OCI-LY3 (cell line): ENCODE data around the gene UBE2E2.

ENCODE experiments used
- H2AFZ ChIP-seq: fragments of 200-600, 300-600 bp; shearing (Covaris generic); 2 replicates; pipeline ENCODE4 v1.6.0; 2014; ENCODE audit warnings: antibody characterized with exemption, low read depth, low read length
- H3K27ac ChIP-seq: fragments of 200-600, 300-600 bp; sonication (generic); 2 replicates; pipeline ENCODE4 v1.5.1; 2014; ENCODE audit warnings: mild to moderate bottlenecking, low read length, moderate library complexity, mixed read lengths
- H3K27me3 ChIP-seq: fragments of 200-600, 300-600 bp; sonication (generic); 2 replicates; pipeline ENCODE4 v1.6.1; 2014; ENCODE audit warnings: low read depth, low read length, mixed read lengths
- H3K36me3 ChIP-seq: fragments of 200-600, 300-600 bp; sonication (generic); replicated peaks from 2 replicates; pipeline ENCODE3; 2014; ENCODE audit warnings: low read depth, low read length, mixed read lengths
- H3K4me1 ChIP-seq: fragments of 300-600, 200-600 bp; sonication (generic); 2 replicates; pipeline ENCODE4 v1.6.1; 2014; ENCODE audit warnings: low read length, mixed read lengths
- H3K4me2 ChIP-seq: fragments of 200-600, 300-600 bp; sonication (generic); 2 replicates; pipeline ENCODE4 v1.6.1; 2014; ENCODE audit warnings: low read length, mixed read lengths
- H3K4me3 ChIP-seq: fragments of 300-600, 200-600 bp; sonication (generic); 2 replicates; pipeline ENCODE4 v1.5.1; 2014; ENCODE audit warnings: antibody characterized with exemption, mild to moderate bottlenecking, low read length, moderate library complexity
- H3K79me2 ChIP-seq: fragments of 300-600, 200-600 bp; shearing (Covaris generic); 2 replicates; pipeline ENCODE4 v1.6.1; 2014; ENCODE audit warnings: mild to moderate bottlenecking, low read length, mixed read lengths
- H3K9ac ChIP-seq: fragments of 300-600, 200-600 bp; shearing (Covaris generic); 2 replicates; pipeline ENCODE4 v1.6.0; 2014; ENCODE audit warnings: mild to moderate bottlenecking, low read length, moderate library complexity
- H3K9me3 ChIP-seq: fragments of 200-600, 300-600 bp; shearing (Covaris generic); 2 replicates; pipeline ENCODE4 v1.6.1; 2014; ENCODE audit warnings: low read length, mixed read lengths; ENCODE audit not compliant: insufficient read depth
- H4K20me1 ChIP-seq: fragments of 200-600, 300-600 bp; sonication (generic); 2 replicates; pipeline ENCODE4 v1.6.1; 2016; ENCODE audit warnings: low read length, mixed read lengths; ENCODE audit not compliant: insufficient read depth
- EZH2phosphoT487 ChIP-seq: fragments of 200-600 bp; shearing (Covaris generic); IDR thresholded peaks from 2 replicates; pipeline ENCODE4 v1.6.1; 2018; ENCODE audit warnings: antibody characterized with exemption, mixed run types, low read depth
- TF ChIP-seq, protein P1 (sequence below): fragments of 200-600, 300-600 bp; sonication (generic); IDR thresholded peaks from 2 replicates; pipeline ENCODE4 v1.5.1; 2014; ENCODE audit warnings: antibody characterized with exemption, low read length, low read depth

UBE2E2 gene

GRCh38 chr3:23550402-23550801, 347.3 kb downstream of the UBE2E2 start:
- Histone ChIP-seq H3K4me2 (peak overlapping the region; percentile 62), H3K27ac (no peak overlapping the region), H3K27me3 (no peaks in the 10 kb centered on the region), H3K9me3 (no peaks in the 10 kb centered on the region), H3K4me1 (peaks cover 39% of the 10 kb centered on the region), H3K36me3 (no peaks in the 10 kb centered on the region), H4K20me1 (peaks cover 8% of the 10 kb centered on the region; the same call in 1 of the 2 replicates), H2AFZ (no peak overlapping the region), H3K4me3 (0 out of 2 replicates have a peak overlapping the region, but pooled peaks have one; percentile 20), H3K9ac (no peak overlapping the region), H3K79me2 (no peaks in the 10 kb centered on the region)
- TF ChIP-seq EZH2phosphoT487 = no peak
- TF ChIP-seq, protein P1, sequence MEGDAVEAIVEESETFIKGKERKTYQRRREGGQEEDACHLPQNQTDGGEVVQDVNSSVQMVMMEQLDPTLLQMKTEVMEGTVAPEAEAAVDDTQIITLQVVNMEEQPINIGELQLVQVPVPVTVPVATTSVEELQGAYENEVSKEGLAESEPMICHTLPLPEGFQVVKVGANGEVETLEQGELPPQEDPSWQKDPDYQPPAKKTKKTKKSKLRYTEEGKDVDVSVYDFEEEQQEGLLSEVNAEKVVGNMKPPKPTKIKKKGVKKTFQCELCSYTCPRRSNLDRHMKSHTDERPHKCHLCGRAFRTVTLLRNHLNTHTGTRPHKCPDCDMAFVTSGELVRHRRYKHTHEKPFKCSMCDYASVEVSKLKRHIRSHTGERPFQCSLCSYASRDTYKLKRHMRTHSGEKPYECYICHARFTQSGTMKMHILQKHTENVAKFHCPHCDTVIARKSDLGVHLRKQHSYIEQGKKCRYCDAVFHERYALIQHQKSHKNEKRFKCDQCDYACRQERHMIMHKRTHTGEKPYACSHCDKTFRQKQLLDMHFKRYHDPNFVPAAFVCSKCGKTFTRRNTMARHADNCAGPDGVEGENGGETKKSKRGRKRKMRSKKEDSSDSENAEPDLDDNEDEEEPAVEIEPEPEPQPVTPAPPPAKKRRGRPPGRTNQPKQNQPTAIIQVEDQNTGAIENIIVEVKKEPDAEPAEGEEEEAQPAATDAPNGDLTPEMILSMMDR = no peak

- Histone ChIP-seq H3K4me1 (peaks cover 39% of the 10 kb centered on the region), H3K79me2 (no peaks in the 10 kb centered on the region), H2AFZ (no peak overlapping the region), H3K4me3 (no peak overlapping the region), H3K9me3 (no peaks in the 10 kb centered on the region), H4K20me1 (peaks cover 8% of the 10 kb centered on the region; the same call in 1 of the 2 replicates), H3K27me3 (no peaks in the 10 kb centered on the region), H3K36me3 (no peaks in the 10 kb centered on the region), H3K4me2 (no peak overlapping the region), H3K9ac (no peak overlapping the region), H3K27ac (no peak overlapping the region)
- no peak for TF ChIP-seq EZH2phosphoT487
- TF ChIP-seq, protein P1 = no peak
These were observed 349.4 kb downstream of the UBE2E2 start for GRCh38 chr3:23552506-23552905.

- peaks cover 5% of the 10 kb centered on the region for H3K36me3 ChIP-seq
- H3K4me3 ChIP-seq = no peak overlapping the region
- H3K27me3 ChIP-seq = no peaks in the 10 kb centered on the region
- TF ChIP-seq EZH2phosphoT487 = no peak
- H3K9ac ChIP-seq = no peak overlapping the region
- peak overlapping the region; percentile 32 for H3K4me2 ChIP-seq
- peaks cover 39% of the 10 kb centered on the region for H3K4me1 ChIP-seq
- H4K20me1 ChIP-seq = peaks cover 5% of the 10 kb centered on the region; the same call in 1 of the 2 replicates
- no peaks in the 10 kb centered on the region for H3K79me2 ChIP-seq
- no peaks in the 10 kb centered on the region for H3K9me3 ChIP-seq
- no peak overlapping the region for H3K27ac ChIP-seq
- no peak overlapping the region for H2AFZ ChIP-seq
These were observed 350.2 kb downstream of the UBE2E2 start for GRCh38 chr3:23553353-23553752.

GRCh38 chr3:23565041-23565775, 362.1 kb downstream of the UBE2E2 start:
- peak overlapping the region; percentile 21 for H3K4me2 ChIP-seq
- peaks cover 30% of the 10 kb centered on the region for H3K4me1 ChIP-seq
- H2AFZ ChIP-seq = no peak overlapping the region
- no peak overlapping the region for H3K9ac ChIP-seq
- no peak overlapping the region for H3K4me3 ChIP-seq
- H3K36me3 ChIP-seq = peaks cover 15% of the 10 kb centered on the region
- no peaks in the 10 kb centered on the region for H3K79me2 ChIP-seq
- no peak for TF ChIP-seq EZH2phosphoT487
- TF ChIP-seq, protein P1 = no peak
- no peaks in the 10 kb centered on the region for H3K27me3 ChIP-seq
- no peak overlapping the region for H3K27ac ChIP-seq
- no peaks in the 10 kb centered on the region; the same call in 1 of the 2 replicates for H3K9me3 ChIP-seq
- H4K20me1 ChIP-seq = no peaks in the 10 kb centered on the region
